ENCODE data around the gene UBE2E2.

UBE2E2 gene

GRCh38 chr3:23438657-23439056, 235.5 kb downstream of the UBE2E2 start:
- Mint-ChIP-seq H3K9me3 (no peaks in the 10 kb centered on the region), H3K27ac (no peak overlapping the region), H3K27me3 (ENCODE audit: low read depth) (peaks cover 4% of the 10 kb centered on the region), H3K4me1 (peaks cover 31% of the 10 kb centered on the region), H3K4me3 (no peak overlapping the region), H3K36me3 (ENCODE audit: low read depth) (no peaks in the 10 kb centered on the region)
- no peak for TF ChIP-seq CTCF (IDR thresholded peaks at IDR 0.05; ENCODE audit: unreplicated experiment in 3 of 3)

GRCh38 chr3:23439080-23439479, 236.0 kb downstream of the UBE2E2 start:
- Mint-ChIP-seq H3K27me3 (ENCODE audit: low read depth) (peaks cover 4% of the 10 kb centered on the region), H3K9me3 (no peaks in the 10 kb centered on the region), H3K27ac (no peak overlapping the region), H3K4me3 (no peak overlapping the region), H3K36me3 (ENCODE audit: low read depth) (no peaks in the 10 kb centered on the region), H3K4me1 (peaks cover 34% of the 10 kb centered on the region)
- no peak for TF ChIP-seq CTCF (IDR thresholded peaks at IDR 0.05; ENCODE audit: unreplicated experiment in 3 of 3)

- Mint-ChIP-seq H3K4me1 (peaks cover 37% of the 10 kb centered on the region), H3K27me3 (ENCODE audit: low read depth) (no peaks in the 10 kb centered on the region), H3K9me3 (no peaks in the 10 kb centered on the region), H3K27ac (no peak overlapping the region), H3K36me3 (ENCODE audit: low read depth) (no peaks in the 10 kb centered on the region), H3K4me3 (no peak overlapping the region)
- no peak for TF ChIP-seq CTCF (IDR thresholded peaks at IDR 0.05; ENCODE audit: unreplicated experiment in 3 of 3)
These were observed 237.5 kb downstream of the UBE2E2 start for GRCh38 chr3:23440416-23441294.

DNA sequence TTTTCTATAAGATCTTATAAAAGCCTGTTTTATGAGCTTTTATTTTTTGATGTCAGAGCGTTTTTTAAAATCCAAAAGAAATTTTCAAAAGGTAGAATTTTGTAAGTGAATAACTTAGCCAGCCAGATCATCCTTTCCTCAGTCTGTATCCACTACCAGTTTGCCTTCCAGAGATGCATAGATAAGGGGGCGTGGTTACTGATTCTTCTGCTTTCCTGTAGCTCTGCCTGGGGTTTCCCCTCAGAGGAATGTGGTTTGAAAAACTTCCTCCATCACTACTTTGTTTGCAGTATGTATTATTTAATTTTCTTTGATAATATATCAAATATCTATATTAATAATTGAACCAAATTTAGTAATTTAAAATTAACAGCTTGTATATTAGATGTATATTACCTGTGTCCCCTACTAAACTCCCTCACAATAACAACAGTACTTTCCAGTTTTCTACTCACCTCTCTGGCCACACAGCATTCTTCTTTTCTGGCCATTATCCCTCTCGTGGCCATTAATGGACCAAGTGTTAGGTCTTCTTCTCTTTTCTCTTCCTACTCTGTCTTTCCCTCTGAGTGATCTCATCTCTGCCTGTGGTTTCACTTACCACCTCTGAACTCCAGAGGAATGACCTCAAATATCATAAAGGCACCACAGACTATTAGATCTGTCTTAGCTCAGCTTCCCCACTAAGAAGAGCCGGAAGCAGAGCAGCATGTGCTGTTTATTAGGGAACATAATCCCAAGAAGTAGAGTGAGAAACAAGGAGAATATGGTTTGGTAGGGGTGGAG, 239.7 kb downstream of the UBE2E2 start:
- TF ChIP-seq CTCF (IDR thresholded peaks at IDR 0.05; ENCODE audit: unreplicated experiment in 3 of 3), result no peak
- H3K4me1 Mint-ChIP-seq, result peaks cover 24% of the 10 kb centered on the region
- no peaks in the 10 kb centered on the region for H3K9me3 Mint-ChIP-seq
- no peaks in the 10 kb centered on the region for H3K27me3 Mint-ChIP-seq (ENCODE audit: low read depth)
- H3K4me3 Mint-ChIP-seq, result no peak overlapping the region
- no peak overlapping the region for H3K27ac Mint-ChIP-seq
- no peaks in the 10 kb centered on the region for H3K36me3 Mint-ChIP-seq (ENCODE audit: low read depth)

GRCh38 chr3:23444386-23444785, 241.3 kb downstream of the UBE2E2 start:
- Mint-ChIP-seq H3K9me3 (no peaks in the 10 kb centered on the region), H3K36me3 (ENCODE audit: low read depth) (no peaks in the 10 kb centered on the region), H3K4me3 (no peak overlapping the region), H3K27ac (no peak overlapping the region), H3K27me3 (ENCODE audit: low read depth) (no peaks in the 10 kb centered on the region), H3K4me1 (peaks cover 18% of the 10 kb centered on the region)
- TF ChIP-seq CTCF (IDR thresholded peaks at IDR 0.05; ENCODE audit: unreplicated experiment in 3 of 3), result no peak
